GM12873 (cell line): ENCODE data around the gene MTG2.

Experiments used
- CTCF ChIP-seq: IDR thresholded peaks from 2 replicates; pipeline ENCODE4 v1.5.1; 2012; ENCODE audit warnings: low read depth, mild to moderate bottlenecking, moderate library complexity, low read length, control low read depth; ENCODE audit not compliant: insufficient read depth; ENCODE audit errors: missing control alignments

MTG2 gene

DNA sequence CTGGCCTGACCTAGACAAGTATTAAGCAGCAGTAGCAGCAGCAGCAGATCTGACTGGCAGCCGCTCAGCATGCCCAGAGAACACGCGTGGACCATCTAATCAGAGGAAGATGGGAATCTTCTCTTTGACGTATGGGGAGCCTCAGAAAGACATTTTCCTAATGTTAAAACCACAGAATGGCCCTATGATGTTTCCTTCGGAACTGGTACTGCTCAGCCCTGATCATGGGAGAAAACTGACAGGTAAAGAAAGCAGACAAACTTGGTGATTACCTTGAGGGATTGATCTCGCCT is 45.8 kb upstream of the MTG2 start:
- no peak for TF ChIP-seq CTCF

DNA sequence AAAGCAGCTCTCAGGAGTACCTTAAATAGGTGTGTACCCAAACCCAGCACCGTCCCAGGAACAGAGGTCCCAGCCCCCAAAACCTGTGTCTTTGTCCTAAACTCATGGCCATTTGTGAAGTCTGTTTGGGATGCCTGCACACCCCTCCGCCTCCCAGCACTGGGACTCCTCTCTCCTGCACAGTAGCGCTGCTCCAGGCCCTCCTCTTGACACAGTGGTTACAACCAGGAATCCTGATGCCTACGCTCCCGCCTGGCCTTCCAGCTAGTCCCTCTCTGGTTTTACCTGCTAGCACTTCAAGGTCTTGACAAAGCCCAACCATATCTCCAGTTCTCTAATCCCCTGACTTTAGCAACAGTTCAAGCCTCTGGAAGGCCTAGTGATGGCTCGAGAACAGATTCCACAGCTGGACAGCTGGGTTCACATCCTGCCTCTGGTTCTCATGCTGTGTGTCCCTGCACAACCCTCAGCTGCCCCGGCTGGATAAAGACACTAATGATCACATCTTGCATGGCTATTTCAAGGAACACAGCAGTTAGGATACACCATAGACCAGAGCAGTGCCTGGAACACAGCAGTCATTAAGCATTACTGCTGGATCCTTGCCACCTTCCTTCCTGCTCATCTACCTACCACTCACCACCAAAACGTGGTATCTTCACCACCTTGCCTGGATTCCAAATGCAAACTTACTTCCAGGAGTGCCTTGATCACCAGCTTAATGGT is 45.2 kb upstream of the MTG2 start:
- no peak for TF ChIP-seq CTCF

GRCh38 chr20:62138204-62138543 is 44.7 kb upstream of the MTG2 start:
- TF ChIP-seq CTCF = no peak

GRCh38 chr20:62138912-62139311 is 43.9 kb upstream of the MTG2 start:
- no peak for TF ChIP-seq CTCF

GRCh38 chr20:62139636-62140035 is 43.2 kb upstream of the MTG2 start:
- TF ChIP-seq CTCF = no peak

GRCh38 chr20:62141043-62141396 is 41.8 kb upstream of the MTG2 start:
- no peak for TF ChIP-seq CTCF

- TF ChIP-seq CTCF = peak; percentile 43
Observed at GRCh38 chr20:62141397-62142251, 41.2 kb upstream of the MTG2 start.
